ENCODE measurements around the gene CALCOCO2.
"Not testable (repeated sequence)": the region's sequence is repeated elsewhere in the genome, so short reads cannot be mapped to it uniquely, and the experiment has no call there.

The CALCOCO2 gene, protein sequence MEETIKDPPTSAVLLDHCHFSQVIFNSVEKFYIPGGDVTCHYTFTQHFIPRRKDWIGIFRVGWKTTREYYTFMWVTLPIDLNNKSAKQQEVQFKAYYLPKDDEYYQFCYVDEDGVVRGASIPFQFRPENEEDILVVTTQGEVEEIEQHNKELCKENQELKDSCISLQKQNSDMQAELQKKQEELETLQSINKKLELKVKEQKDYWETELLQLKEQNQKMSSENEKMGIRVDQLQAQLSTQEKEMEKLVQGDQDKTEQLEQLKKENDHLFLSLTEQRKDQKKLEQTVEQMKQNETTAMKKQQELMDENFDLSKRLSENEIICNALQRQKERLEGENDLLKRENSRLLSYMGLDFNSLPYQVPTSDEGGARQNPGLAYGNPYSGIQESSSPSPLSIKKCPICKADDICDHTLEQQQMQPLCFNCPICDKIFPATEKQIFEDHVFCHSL

DNA sequence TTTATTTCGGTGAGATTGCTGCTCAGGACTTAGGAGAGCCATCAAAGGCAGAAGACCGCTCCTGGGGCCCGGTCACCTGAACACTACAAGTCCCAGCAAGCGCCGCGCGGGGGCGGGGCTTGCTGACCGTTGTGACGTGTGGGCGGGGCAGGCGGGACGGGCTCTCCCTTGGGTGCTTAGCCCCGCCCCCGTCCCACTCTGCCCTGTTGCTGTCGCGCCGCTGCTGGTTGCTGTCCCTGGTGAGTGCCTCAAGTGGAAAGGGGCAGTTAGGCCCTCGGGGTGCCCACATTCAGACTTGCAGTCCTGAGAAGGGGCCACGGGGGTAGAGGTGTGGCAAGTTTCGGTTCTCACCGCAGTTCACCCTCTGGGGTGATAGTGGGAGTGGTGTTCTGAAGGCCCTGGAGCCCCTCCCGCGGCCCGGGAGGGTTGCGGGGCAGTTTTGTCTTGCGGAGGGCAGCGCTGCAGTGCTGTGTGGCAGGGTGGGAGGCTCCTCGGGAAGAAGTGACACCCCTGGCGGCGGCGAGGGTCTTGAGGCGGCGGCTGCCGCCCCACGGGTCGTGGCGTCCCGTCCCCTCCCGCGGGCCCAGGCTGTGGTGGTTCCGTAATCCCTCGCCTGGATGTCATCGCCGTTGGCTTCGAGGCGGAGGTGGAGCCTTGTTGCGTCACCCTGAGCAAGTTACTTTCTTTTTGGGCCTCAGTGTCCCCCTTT is at the start of gene CALCOCO2:
Gene CALCOCO2, plus strand, starts transcription at position 196 of the 709 bp plus-strand sequence. CDS start 10,673 bp downstream, outside the sequence.
- peak; percentile 91 for DNase-seq

DNA sequence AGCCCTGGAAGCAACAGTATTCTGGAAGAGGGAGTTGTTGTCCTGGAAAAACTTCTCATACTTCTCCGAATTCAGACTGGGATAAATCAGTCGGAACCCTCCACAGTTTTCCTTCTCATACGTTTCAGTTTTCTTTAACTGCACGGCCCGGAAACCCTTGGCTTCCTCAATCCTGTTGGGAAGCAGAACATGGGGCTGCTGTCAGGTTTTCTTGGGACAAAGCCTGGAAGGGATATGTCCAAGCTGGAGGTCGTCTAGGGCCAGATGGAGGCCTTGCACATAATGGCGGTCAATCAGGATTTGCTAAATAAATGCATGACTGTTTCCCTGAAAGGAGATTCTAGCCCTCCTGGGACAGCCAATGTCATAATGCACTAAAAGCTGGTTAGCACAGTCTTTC is 43.0 kb upstream of the CALCOCO2 start:
- no peak for DNase-seq

DNA sequence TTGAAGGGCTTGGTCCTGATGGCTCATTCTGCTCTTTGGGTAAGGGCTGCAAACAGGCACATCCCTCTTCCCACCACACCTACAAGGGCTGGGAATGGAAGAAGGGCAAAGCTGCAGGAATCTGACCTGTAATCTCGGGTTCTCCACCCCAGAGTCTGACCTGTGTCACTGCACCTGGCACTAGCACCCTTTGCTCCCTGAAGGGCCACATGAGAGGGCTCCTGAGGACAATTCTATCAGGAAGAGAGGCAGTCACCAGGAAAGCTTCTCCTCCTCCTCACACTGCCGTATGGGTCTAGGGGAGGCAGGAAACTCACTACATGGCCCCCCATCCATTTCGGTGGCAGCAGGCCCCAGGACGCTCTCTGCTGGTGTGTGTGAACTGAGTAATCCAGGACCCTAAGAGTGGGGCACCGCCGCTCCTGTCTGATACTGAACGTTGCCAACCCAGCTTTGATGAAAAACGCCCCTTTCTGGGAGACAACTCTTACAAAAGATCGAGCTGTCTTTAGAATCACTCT is 40.2 kb upstream of the CALCOCO2 start:
- no peak for DNase-seq

DNA sequence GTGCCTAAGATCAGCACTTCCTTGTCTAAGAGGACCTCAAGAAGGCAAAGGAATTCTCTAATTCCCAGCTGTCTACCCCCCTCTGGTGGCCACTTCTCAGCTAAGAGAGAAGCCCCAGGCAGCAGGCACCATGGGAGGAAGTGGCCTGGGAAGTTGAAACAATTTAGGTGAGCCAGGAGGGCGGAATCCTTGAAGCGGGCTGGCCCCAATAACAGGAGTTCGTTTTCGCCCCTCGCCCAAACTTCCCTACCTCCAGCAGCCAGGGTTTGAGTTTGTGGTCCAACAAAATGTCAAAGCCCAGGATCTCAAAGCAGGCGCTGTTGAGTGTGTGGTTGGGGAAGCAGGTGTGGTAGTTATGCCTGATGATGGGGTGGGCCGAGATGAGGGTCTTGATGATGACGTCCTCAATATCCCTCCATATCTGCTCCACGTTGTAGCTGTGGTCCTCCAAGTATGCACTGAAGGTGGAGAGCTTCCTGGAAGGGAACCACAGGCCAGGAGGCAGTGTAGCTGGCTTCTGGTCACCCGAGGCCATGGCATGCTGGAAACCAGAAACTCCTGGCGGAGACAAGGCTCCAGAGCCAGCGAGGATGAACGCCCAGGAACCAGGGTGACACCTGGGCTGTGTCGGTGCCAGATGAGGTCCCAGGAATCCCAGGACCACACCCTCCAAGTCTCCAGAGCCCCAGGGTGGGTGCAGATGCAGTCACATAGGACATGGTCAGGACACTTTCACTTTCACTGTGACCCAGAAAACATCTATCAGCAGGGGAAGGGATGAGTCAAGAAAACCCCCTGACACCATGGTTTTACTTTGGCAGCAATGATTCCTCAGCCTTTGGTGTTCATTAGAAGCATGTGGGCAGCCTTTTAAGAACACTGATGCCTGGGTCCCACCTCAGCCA is 39.5 kb upstream of the CALCOCO2 start:
- DNase-seq: no peak

DNA sequence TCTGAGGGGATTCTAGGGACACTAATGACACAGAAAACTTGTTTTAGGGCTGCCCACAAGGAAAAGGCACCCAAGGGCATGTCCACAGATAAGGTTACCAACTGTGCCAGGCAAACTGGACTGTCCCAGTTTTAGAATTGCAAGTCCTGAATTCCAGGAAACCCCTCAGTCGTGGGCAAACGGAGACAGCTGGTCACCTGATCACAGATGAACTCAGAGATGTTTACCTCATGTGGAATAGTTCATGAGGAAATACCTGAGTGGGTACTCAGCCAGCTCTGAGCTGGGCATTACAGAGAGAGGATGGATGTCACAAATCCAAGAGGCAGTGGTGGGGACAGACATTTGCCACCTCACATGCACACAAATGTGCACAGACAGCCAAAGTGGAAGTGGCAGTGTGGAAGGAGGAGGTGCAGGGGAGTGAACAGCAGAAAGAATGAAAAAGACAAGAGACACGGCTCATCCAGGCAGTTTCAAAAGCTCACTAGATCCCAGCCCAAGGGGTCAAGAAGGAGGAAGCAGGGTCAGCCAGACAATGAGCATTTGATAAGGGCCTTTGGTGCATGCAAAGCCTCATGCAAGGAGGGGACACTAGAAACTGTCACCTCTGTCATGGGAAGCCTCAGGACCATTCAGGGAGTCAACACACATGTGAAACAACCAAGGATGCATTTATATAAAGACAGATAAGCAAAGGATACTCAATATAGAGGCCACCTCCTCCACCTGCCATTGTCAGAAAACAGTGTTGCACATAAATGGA is 38.6 kb upstream of the CALCOCO2 start:
- DNase-seq: no peak

DNA sequence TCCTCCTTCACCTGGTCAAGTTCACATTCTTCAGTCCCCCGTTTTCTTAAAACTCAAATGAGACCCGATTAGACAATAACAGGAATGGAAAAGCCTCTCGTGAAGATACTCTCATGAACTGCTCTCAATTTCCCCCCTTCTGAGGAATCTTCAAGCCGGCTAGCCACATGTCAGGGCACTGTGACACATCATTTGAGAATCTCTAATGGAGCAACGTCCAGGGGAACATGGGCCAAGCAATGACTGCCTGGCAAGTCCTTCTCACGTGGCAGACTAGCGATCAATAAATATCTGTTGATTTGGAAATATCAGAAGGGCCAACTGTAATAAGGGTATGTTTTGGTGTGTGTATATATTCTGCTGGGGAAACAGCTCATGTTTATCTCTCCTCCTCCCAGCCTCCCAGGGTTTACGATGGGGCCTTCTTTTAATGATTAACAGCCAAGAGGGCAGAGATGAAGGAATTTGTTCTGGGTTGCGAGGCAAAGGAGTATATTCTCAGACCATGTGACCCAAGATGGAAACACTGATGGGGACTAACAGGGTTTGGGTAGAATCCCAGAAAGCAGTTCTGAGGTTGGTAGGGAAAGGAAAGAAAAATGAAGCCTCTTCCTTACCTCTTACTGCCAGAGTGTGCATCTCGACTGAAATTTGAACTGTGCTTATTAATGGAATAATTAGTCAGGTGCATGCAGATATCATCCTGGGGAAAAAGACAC is 35.2 kb upstream of the CALCOCO2 start:
- DNase-seq: no peak

DNA sequence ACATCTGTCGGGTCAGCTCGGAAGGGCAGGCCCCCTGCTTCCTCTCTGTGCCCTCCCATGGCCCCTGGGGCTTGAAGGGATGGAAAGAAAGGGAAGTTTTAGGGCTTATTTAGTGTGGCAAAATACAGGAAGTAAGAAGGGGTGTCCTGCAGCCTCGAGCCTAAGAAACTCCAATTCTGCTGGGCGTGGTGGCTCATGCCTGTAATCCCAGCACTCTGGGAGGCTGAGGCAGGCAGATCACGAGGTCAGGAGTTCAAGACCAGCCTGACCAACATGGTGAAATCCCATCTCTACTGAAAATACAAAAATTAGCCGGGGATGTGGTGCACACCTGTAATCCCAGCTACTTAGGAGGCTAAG is 34.7 kb upstream of the CALCOCO2 start:
- not testable (repeated sequence) for DNase-seq

DNA sequence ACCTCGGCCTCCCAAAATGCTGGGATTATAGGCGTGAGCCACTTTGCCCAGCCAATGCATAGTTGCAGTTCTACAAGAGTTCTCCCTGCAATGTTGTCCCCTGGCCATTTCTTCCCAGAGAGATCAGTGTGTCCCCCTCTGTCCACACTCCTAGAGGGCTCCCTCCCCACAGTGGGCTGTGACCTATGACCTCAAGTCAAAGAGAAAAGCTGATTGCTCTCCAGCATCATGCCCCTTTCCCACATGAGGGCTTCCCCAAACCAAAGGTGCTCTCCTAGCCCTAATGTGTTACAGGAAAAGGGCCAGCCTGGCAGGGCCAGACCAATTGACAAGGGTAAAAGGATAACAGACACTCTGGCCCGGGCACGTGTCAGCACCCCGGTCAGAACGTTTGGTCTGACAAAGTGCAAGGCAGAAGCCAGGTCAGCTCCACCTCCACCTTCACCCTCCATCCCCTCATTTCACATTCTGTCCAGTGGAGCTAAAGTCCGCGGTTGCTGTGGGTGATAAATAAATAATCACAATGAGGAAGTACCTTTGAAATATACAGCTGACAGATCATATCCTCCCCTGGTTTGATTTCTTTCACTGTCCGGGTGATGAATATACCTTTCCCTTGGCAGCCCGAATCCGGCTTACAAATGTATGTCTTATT is 31.6 kb upstream of the CALCOCO2 start:
- DNase-seq: no peak

DNA sequence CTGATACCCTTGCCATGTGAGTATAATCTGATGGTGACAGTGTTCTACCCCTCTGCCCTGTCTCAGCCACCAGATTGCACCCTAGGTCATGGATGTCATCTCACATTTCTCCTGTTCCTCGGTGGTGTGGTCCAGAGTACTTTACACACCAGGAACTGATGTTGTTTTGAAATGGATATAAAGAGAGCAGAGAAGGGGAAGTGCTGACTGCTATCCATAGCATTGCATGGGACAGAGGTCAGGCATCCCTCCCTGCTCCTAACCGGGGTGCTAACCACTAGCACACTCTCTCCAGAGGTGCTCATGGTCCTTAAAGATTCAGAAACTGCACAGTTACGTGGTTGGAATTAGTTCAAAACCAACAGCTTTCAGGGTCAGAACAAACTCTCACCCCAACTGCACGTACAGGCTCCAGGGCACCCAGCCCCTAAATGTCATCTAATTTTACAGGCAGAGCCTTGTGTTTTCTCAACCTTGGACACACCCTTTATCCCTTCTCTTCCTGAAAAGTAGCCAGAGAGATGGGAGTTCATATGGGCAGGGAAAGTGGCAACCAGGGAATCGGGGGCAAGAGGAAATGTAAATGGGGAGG is 30.1 kb upstream of the CALCOCO2 start:
- DNase-seq: no peak

DNA sequence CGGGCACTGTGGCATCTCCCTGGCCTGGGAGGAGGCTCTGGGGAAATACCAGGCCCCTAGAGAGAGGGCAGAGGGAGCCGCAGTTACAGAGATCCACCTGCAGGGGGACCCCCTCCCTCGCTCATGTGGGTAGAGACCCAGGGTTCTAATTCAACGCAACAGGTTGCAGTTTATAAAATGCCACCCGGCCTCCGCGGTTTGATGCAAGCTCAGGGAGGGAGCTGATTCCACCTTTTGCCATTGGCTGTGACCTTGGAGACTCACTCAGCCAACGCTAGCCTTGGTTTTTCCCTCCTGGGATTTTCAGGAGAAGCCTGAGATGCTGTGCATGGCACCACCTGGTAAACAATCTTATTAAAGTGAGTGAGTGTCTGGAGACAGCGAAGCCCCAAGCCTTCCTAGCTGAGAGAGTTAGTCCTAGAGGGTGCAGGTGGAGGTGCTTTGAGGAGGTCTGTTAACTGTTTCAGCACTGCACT is 25.9 kb upstream of the CALCOCO2 start:
- DNase-seq: peak; percentile 72

DNA sequence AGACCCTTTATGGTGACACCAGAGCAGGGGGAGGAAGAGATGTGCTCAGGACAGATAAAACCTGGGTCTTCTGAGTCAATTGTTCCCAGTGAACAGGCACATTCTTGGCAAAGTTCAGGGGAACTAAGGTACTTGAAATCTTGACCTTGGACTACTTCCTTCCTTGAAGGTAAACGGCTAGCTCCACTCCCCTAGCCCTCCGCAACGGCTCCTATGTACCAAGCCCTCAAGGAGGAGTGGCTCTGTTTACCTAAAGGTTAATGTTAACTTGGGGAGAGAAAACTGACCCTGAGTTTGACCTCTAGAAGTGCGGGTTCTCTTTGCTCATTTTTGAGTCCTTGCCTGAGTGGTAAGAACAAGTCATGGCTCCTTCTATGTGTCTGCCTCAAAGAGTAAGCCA is 21.7 kb upstream of the CALCOCO2 start:
- no peak for DNase-seq

DNA sequence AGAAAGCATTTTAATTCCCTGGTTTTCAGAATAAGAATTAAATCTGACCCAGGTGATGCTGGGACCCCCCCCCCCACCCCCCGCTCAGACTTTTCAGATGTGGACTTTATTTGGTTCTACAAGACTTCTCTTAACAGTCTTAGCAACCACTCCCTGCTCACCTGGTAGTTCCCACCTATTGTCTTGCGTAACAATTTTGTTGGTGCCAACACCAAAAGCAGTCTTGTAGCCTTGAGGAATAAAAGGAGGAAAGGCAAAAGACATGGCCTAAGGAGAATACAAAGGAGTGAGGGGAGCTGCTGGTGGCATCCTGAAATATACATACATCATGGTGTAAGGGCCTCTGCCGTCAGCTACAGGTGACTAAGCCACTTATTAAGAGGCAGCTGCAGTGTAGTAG is 18.8 kb upstream of the CALCOCO2 start:
- DNase-seq: no peak

DNA sequence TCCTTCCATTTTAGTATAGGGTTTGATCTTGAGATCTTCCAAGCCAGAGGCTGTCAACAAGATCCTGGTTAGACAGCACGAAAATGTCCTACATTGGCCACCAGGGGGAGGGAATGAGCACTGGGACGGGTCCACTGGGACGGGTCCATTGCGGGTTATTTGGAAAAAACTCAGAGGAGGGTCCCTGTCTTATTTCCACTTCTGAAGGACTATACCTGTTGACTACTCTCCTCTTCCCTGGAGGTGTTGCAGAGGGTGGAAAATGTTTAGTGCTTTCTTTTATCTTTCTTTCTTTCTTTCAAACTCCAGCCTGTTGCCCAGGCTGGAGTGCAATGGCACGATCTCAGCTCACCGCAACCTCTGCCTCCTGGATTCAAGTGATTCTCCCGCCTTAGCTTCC is 16.3 kb upstream of the CALCOCO2 start:
- peak; percentile 47 for DNase-seq

DNA sequence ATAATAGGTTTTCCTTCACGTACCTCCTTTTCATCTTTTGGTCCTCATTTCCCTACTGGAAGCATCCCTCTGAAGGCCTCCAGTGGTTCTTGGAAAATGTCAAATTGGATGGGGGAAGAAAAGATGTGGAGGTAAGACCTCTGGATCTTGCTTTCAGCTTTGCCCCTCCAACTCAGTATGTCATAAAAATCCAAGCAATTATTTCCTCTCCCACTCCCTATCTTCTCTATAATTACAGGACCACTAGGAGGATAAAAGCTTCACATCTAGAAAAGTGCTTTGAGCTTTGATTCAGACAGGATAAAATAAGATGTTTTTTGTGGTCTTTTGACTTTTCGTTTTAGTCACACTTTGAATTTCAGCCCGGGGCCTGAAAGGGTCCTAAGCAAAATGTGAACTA is 15.5 kb upstream of the CALCOCO2 start:
- DNase-seq: no peak

DNA sequence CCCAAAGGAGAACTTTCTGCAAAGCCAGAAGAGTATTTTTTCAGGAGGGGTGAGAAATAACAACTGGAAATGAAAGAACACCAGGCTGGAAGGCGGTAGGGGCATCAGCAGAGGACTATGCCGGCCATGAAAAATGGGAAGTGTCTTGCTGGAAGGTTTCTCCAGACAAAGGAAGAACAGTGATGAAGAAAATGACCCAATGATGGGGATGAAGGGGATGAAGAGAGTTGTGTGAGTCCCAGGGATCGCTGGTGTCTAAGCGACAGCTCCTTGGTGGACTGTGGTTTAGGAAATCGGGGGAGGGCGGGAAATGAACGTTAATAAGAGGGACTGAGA is 14.4 kb upstream of the CALCOCO2 start:
- no peak for DNase-seq

DNA sequence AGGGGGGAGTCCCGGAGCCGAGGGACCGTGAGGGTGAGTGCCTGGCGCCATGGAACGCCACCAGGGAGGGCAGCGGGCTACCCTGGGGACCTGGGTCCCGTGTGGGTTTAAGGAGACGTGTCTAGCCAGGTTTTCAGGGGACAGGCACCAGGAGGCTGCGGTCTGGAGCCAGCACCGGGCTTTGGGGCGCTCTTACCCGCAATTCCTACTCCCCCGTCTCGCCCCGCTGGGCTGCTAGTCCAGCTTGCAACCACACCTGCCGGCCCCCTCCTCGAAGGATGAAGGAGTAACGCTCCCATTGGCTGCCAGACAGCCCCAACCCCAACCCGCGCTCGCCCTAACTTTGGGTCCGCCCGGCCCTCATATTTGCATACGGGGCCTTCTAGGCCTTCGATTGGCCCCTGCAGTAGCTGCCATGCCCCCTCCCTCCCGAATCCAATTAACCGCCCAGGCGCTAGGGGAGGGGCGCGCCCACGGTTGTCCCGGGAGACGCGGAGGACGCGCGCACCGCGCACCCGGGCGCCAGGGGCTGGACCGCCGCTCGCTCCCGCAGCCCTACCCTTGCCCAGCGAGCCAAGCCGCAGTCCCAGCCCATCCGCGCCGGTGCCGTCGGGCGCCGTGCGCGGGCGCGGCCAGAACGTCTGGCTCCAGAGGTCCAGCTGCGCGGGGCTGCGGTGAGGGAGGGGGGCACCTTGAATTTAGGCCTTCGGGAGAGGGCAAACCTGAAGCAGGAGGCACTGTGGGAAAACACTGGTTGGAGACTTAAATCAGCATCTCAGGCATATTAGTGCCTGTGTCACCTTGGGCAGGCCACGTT is 13.9 kb upstream of the CALCOCO2 start, which contains the start of gene TTLL6:
Gene TTLL6, minus strand, starts transcription at position 456 of the 817 bp plus-strand sequence. Its CDS starts 157 bp downstream, at position 299.
- DNase-seq: peak; percentile 68

DNA sequence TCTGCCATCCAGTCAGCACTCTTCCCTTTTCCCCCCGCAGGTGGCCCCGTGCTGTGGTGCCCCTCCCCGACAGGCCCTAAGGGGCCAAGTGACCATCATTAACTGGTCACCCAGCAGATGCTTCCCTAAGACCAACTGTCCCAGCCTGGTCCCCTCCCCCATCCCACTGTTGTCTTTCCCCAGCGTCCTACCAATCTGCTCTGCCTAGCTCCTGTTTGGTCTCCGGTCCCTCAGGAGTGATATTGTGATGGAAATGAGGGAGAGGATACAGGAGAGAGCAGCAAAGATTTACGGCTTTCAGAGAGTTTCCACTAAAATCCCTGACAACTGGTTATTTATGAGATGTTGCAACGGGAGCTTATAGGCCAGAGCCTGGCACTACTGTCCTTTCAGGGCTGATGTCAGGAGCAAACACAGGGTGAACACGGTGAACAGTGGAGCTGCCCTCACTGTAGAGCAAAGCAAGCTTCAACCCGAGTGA is 12.4 kb upstream of the CALCOCO2 start:
- DNase-seq: no peak

DNA sequence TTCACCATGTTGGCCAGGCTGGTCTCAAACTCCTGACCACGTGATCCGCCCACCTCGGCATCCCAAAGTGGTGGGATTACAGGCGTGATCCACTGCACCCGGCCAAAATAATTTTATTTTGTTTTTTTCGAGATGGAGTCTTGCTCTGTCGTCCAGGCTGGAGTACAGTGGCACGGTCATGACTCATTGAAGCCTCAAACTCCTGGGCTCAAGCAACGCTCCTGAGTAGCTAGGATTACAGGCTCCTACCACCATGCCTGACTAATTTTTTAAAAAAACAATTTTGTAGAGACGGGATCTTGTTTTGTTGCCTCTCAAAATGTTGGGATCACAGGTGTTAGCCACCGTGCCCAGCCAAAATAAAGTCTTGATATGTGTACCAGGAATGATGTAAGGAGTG is 11.4 kb upstream of the CALCOCO2 start:
- no peak for DNase-seq

DNA sequence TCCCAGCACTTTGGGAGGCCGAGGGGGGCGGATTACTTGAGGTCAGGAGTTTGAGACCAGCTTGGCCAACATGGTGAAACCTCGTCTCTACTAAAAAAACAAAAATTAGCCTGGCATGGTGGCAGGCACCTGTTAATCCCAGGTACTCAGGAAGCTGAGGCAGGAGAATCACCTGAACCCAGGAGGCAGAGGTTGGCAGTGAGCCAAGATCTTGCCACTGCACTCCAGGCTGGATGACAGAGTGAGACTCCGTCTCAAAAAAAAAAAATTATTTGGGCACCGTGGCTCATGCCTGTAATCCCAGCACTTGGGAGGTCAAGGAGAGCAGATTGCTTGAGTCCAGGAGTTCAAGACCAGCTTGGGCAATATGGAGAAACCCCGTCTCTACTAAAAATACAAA is 9.9 kb upstream of the CALCOCO2 start:
- not testable (repeated sequence) for DNase-seq
